Measurements from ENCODE around the gene WEE2. TPM values are rescaled to one million over a fixed set of nuclear protein-coding genes. Genes with fewer than 3 reads are reported as not detected.

WEE2 gene
- total RNA-seq, 1 donor from 2014 or later, result 0.10 TPM

DNA sequence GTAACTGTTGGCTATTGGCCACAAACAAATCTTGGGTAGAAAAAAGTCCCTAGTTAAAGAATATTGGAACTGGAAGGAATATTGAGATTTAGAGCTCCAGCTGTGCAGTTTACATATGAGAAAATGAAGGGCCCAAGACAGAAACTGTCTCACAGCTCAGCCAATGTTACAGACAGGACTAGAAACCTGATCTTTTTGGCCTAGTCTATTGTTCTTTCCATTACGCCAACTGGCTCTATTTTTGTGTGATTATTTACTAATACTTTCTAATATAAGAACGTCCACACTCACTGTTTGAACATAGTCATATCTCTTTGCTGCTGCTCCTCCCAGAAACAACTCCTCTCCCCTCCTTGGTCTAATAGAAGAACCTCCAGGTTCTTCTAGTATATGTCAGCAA lies 1.2 kb downstream of the WEE2 start:
- Mint-ChIP-seq H3K4me3 (no peak overlapping the region), H3K9me3 (no peaks in the 10 kb centered on the region), H3K36me3 (ENCODE audit: low read depth) (no peaks in the 10 kb centered on the region), H3K4me1 (ENCODE audit: low read depth) (peaks cover 12% of the 10 kb centered on the region), H3K27me3 (ENCODE audit: insufficient read depth) (peaks cover 5% of the 10 kb centered on the region), H3K27ac (no peak overlapping the region)
- DNase-seq (ENCODE audit: low spot score), result no peak
- intact Hi-C loops (cut with micrococcal nuclease), result no loop called here

DNA sequence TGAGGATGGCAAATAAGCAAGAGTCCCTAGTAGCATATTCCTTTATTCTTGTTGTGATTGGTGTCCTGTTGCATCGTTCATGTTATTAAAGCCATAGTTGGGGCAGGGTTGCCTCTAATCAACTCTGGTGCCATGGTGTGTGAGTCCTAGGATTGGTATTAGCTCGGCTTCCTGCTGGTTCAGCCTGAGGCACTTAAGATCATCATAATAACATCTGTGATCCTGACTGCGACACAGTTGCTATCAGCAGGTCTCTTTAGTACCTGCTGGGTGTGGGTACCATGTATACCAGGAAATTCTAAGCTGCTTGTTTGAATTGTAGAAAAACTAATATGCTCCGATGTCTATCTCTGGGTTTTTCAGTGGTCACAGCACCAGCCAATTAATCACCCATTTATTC lies 1.6 kb downstream of the WEE2 start:
- Mint-ChIP-seq H3K27me3 (ENCODE audit: insufficient read depth) (peaks cover 5% of the 10 kb centered on the region), H3K4me1 (ENCODE audit: low read depth) (peaks cover 12% of the 10 kb centered on the region), H3K9me3 (no peaks in the 10 kb centered on the region), H3K4me3 (no peak overlapping the region), H3K36me3 (ENCODE audit: low read depth) (no peaks in the 10 kb centered on the region), H3K27ac (no peak overlapping the region)
- no peak for DNase-seq (ENCODE audit: low spot score)
- intact Hi-C loops (cut with micrococcal nuclease), result no loop called here

DNA sequence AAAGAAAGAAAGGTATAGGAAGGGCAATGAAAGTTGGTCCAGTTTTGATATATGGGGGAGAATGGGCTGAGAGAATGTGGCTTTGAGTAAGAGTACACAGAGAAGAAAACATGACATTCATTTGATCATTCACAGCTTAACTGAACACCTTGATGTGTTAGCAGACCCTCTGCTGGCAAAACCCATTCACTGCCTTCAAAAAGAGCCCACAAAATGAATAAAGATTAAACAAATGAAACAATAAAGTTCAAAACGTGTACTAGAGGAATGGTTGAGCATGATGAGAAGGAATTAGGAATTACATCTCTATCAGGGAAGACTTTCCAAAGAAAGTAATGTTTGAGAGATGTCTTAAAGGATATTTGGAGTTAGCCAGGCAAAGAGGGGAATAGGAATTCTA lies 2.1 kb downstream of the WEE2 start:
- DNase-seq (ENCODE audit: low spot score), result no peak
- H3K36me3 Mint-ChIP-seq (ENCODE audit: low read depth), result no peaks in the 10 kb centered on the region
- no peak overlapping the region for H3K27ac Mint-ChIP-seq
- H3K9me3 Mint-ChIP-seq, result no peaks in the 10 kb centered on the region
- peaks cover 12% of the 10 kb centered on the region for H3K4me1 Mint-ChIP-seq (ENCODE audit: low read depth)
- H3K27me3 Mint-ChIP-seq (ENCODE audit: insufficient read depth), result peaks cover 5% of the 10 kb centered on the region
- intact Hi-C loops (cut with micrococcal nuclease), result no loop called here
- no peak overlapping the region for H3K4me3 Mint-ChIP-seq

DNA sequence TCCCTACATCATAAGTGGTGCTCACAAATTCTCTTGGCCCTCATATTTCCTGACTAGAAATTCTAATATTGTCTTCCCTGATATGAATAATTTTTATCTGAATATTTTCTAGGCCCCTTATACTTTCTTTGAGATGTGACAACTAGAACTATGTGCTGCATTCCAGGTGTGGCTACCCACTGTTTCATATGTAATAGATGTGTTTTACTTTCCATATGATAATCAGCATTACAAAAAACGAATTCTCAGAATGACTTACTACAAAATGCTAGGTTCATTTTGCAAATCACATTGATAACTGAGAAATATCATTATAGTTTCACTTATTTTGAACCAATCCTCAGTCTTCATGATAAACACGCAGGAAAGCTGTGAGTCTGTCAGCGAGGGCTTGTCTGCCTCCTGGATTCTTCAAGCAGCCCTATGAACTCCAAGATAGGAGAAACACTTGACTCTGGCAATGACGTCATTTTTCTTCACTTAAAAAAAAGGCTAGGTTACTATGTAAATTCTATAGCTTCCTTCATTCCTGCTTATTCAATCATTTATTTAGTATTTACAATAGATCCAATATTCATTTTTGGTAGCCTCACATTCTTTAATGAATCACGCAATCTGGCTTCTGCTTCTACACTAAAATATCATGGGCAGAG lies 4.6 kb downstream of the WEE2 start:
- Mint-ChIP-seq H3K27me3 (ENCODE audit: insufficient read depth) (peaks cover 7% of the 10 kb centered on the region), H3K36me3 (ENCODE audit: low read depth) (no peaks in the 10 kb centered on the region), H3K27ac (no peak overlapping the region), H3K9me3 (no peaks in the 10 kb centered on the region), H3K4me3 (no peak overlapping the region), H3K4me1 (ENCODE audit: low read depth) (peaks cover 12% of the 10 kb centered on the region)
- no peak for DNase-seq (ENCODE audit: low spot score)
- intact Hi-C loops (cut with micrococcal nuclease), result no loop called here

DNA sequence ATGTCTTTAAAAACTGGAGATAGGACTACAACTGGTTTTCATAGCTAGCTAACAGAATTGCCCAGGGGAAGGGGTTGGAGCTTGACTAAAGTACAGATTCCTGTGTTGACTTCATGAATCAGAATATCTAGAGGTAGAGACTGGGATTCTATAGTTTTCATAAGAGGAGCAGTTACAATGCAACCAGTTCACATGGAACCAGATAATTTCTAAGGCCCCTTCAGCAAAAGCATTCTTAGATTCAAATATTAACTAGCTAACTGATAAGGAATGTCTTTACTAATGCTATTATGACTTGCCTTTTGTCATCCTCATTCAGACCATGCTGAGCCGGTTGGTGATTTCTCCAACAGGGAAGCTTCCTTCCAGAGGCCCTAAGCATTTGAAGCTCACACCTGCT lies 5.7 kb downstream of the WEE2 start:
- H3K9me3 Mint-ChIP-seq, result no peaks in the 10 kb centered on the region
- no peak for DNase-seq (ENCODE audit: low spot score)
- H3K27ac Mint-ChIP-seq, result no peak overlapping the region
- H3K36me3 Mint-ChIP-seq (ENCODE audit: low read depth), result peaks cover 2% of the 10 kb centered on the region
- H3K27me3 Mint-ChIP-seq (ENCODE audit: insufficient read depth), result peaks cover 12% of the 10 kb centered on the region
- H3K4me3 Mint-ChIP-seq, result no peak overlapping the region
- peaks cover 12% of the 10 kb centered on the region for H3K4me1 Mint-ChIP-seq (ENCODE audit: low read depth)
- intact Hi-C loops (cut with micrococcal nuclease), result no loop called here

DNA sequence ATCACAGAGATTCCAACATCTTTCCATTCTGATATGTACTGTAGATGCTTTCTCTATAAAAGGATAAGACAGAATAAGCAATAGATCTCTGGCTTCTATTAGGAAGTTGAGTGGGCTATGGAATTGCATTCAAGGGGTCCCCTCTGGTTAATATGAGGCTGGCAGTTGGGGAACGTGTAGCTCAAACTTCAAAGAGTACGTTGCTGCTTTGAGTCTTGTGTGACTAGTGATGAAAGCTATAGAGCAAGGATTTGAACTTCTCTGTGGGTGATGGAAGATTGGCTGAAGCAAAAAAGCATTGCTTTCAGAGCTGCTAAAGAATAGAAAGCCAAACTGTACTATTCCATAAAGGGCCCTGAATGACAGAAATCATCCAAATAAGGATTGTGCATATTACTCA lies 6.4 kb downstream of the WEE2 start:
- peaks cover 2% of the 10 kb centered on the region for H3K36me3 Mint-ChIP-seq (ENCODE audit: low read depth)
- DNase-seq (ENCODE audit: low spot score), result no peak
- peaks cover 12% of the 10 kb centered on the region for H3K27me3 Mint-ChIP-seq (ENCODE audit: insufficient read depth)
- intact Hi-C loops (cut with micrococcal nuclease), result no loop called here
- no peak overlapping the region for H3K27ac Mint-ChIP-seq
- H3K4me3 Mint-ChIP-seq, result no peak overlapping the region
- H3K9me3 Mint-ChIP-seq, result no peaks in the 10 kb centered on the region
- H3K4me1 Mint-ChIP-seq (ENCODE audit: low read depth), result peaks cover 12% of the 10 kb centered on the region

DNA sequence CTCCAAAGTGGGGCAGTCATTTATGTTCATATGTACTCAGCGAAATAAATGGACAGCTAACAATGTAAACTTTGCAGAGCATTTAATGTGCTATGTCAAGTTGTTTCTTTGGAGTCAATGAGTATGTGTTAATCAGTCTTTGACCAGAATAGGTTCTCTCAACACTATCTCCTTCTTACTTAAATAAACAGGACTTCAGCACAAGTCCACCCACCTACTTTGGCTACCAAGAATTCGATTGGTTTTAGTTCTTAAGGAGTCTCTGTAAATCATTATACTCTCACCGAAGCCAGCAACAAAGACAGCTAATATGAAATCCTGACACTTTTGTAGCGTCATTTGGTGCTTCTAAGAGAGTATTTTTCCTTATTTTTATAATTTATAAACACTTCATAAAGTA lies 6.9 kb downstream of the WEE2 start:
- peaks cover 12% of the 10 kb centered on the region for H3K27me3 Mint-ChIP-seq (ENCODE audit: insufficient read depth)
- H3K27ac Mint-ChIP-seq, result no peak overlapping the region
- H3K36me3 Mint-ChIP-seq (ENCODE audit: low read depth), result peaks cover 2% of the 10 kb centered on the region
- intact Hi-C loops (cut with micrococcal nuclease), result no loop called here
- H3K4me3 Mint-ChIP-seq, result no peak overlapping the region
- peaks cover 12% of the 10 kb centered on the region for H3K4me1 Mint-ChIP-seq (ENCODE audit: low read depth)
- no peak for DNase-seq (ENCODE audit: low spot score)
- no peaks in the 10 kb centered on the region for H3K9me3 Mint-ChIP-seq

DNA sequence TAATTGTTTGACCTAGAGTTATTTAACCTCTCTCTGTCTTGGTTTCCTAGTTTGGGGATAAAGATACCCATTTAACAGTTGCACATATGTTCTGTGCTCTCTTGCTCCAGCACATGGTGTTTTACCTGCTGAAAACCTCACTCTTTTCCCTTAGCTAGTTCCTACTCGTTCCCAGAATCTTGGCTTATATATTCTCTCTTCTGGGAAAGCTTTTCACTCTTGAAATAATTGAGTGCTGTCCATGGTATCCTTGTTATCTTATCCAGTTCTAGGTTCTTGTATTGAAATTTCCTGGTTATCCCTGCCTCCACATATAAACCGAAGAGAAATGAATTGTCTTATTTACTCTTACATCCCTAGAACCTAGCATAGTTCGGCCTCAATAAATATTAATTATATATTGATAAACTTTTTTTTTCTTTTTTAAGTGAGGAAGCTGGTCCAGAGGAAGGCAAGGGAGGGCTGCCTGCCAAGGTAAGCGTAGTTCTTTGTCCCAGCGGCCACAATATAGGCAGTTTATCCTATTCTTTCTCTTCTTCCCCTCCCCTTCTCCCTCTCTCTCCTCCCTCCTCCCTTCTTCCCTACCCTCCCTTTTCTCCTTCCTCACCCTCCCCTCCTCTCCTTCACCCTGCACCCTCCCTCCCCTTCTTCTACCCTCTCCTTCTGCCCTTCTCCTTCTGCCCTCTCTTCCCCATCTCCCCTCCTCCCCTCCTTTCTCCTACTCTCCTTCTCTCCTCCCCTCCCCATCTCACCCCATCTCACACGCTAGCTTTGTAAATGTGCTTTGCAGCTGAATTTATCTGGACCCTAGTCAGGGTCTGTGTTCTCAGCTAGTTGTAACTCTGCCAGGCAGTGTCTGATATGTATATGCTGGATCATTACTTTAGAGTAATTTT lies 7.9 kb downstream of the WEE2 start:
- intact Hi-C loops (cut with micrococcal nuclease), result no loop called here
- no peak overlapping the region for H3K4me3 Mint-ChIP-seq
- peaks cover 12% of the 10 kb centered on the region for H3K4me1 Mint-ChIP-seq (ENCODE audit: low read depth)
- peaks cover 12% of the 10 kb centered on the region for H3K27me3 Mint-ChIP-seq (ENCODE audit: insufficient read depth)
- H3K36me3 Mint-ChIP-seq (ENCODE audit: low read depth), result peaks cover 2% of the 10 kb centered on the region
- no peaks in the 10 kb centered on the region for H3K9me3 Mint-ChIP-seq
- no peak for DNase-seq (ENCODE audit: low spot score)
- no peak overlapping the region for H3K27ac Mint-ChIP-seq

DNA sequence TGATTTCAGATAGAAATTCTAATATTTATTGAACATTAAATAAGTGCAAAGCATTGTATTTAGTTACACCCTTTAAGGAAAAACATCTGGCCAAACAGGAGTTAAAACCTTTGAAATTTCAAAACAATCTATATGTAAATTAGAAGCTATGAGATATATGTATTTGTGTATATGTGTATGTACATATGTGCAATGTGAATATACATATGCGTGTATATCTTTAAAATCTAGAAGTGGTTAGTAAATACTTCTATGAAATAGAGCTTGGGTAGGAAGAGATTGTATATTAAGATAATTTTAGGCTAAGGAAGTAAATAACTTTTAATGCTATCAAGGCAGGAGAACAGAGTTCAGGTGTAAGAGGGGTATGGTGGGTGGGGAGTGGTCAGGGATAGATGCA lies 9.3 kb downstream of the WEE2 start:
- H3K36me3 Mint-ChIP-seq (ENCODE audit: low read depth), result peaks cover 2% of the 10 kb centered on the region
- no peaks in the 10 kb centered on the region for H3K9me3 Mint-ChIP-seq
- intact Hi-C loops (cut with micrococcal nuclease), result no loop called here
- H3K4me1 Mint-ChIP-seq (ENCODE audit: low read depth), result peaks cover 3% of the 10 kb centered on the region
- no peak for DNase-seq (ENCODE audit: low spot score)
- H3K4me3 Mint-ChIP-seq, result no peak overlapping the region
- H3K27me3 Mint-ChIP-seq (ENCODE audit: insufficient read depth), result peaks cover 12% of the 10 kb centered on the region
- no peak overlapping the region for H3K27ac Mint-ChIP-seq

DNA sequence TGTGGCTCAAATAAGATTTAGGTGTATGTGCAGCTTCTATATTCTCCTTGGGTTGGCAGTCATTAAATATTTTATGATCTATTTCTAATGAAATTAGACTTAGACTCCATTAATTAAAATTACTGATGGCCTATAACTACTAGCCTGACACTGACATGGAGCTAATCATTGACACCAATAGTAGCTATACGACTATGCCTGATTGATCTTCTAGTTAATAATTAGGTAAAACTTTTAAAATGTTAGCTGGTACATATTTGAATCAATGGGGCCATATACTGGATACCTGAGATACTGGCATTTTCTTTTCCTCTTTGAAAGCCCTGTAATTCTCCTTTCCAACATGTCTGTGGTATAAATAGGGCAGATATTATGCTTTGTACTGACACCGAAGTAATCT lies 14.4 kb downstream of the WEE2 start:
- Mint-ChIP-seq H3K36me3 (ENCODE audit: low read depth) (peaks cover 2% of the 10 kb centered on the region), H3K4me1 (ENCODE audit: low read depth) (no peaks in the 10 kb centered on the region), H3K27ac (no peak overlapping the region), H3K27me3 (ENCODE audit: insufficient read depth) (peaks cover 8% of the 10 kb centered on the region), H3K9me3 (no peaks in the 10 kb centered on the region), H3K4me3 (no peak overlapping the region)
- no peak for DNase-seq (ENCODE audit: low spot score)
- intact Hi-C loops (cut with micrococcal nuclease), result no loop called here

DNA sequence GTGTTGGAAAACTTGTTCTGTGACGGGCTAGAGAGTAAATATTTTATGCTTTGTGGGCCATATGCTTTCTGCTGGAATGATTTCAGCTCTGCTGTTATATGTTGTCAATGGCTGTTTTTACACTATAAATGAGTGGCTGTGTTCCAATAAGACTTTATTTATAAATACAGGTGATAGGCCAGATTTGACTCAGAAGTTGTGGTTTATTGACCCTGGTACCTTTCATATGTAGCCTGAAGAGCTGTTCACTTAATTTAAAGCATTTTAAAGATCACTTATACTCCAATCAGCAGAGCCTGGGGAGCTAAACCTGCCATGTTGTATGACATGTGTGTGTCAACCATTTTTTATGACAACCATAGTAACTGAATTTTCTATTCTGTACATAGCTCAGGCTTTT lies 20.9 kb downstream of the WEE2 start:
- H3K36me3 Mint-ChIP-seq (ENCODE audit: low read depth), result no peaks in the 10 kb centered on the region
- H3K27ac Mint-ChIP-seq, result no peak overlapping the region

DNA sequence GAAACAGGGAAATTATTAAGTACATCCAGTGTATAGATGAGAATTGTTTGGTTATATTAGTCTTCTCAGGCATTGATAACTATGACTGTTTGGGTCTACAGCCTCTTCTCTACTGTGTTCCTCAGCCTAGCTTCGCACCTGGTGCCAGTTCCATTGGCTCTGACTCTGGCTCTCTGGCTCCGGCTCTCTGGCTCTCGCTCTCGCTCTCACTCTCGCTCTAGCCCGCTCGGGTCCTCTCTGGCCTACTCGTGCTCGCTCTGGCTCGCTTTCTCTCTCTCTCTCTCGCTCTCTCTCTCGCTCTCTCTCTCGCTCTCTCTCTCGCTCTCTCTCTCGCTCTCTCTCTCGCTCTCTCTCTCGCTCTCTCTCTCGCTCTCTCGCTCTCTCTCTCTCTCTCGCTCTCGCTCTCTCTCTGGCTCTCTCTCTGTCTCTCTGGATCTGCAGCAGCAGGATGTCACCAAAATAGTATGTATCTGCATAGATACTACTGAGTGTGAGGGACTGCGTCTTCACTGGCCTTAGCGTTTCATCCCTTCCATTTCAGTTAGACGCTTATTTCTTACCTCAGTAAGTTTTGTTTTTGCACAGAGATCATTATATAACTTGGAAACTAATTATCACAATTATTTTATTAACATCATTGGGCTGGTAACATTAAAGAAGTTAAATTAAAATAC lies 23.5 kb downstream of the WEE2 start:
- intact Hi-C loops (cut with micrococcal nuclease), result loop anchor here (10.0 kb wide), 1 partner anchor 1553 kb away; the partner anchor contains the start of genes CASP2 and TMEM139
- peaks cover 5% of the 10 kb centered on the region for H3K4me1 Mint-ChIP-seq (ENCODE audit: low read depth)
- peaks cover 2% of the 10 kb centered on the region for H3K27me3 Mint-ChIP-seq (ENCODE audit: insufficient read depth)
- DNase-seq (ENCODE audit: low spot score), result no peak
- H3K27ac Mint-ChIP-seq, result peak overlapping the region; percentile 6
- H3K36me3 Mint-ChIP-seq (ENCODE audit: low read depth), result no peaks in the 10 kb centered on the region
- H3K4me3 Mint-ChIP-seq, result peak overlapping the region; percentile 5
- no peaks in the 10 kb centered on the region for H3K9me3 Mint-ChIP-seq

More for the DNA sequence above, 20.9 kb downstream of the WEE2 start:
- peaks cover 2% of the 10 kb centered on the region for H3K27me3 Mint-ChIP-seq (ENCODE audit: insufficient read depth)
- no peak for DNase-seq (ENCODE audit: low spot score)
- no peaks in the 10 kb centered on the region for H3K9me3 Mint-ChIP-seq
- intact Hi-C loops (cut with micrococcal nuclease), result no loop called here
- H3K4me1 Mint-ChIP-seq (ENCODE audit: low read depth), result peaks cover 5% of the 10 kb centered on the region
- H3K4me3 Mint-ChIP-seq, result no peak overlapping the region
